Transverse colon (tissue), 4 donors: ENCODE results near the gene KREMEN1. TPM values are rescaled to one million over a fixed set of nuclear protein-coding genes. Genes with fewer than 3 reads are reported as not detected.

Experiments used
- DNase-seq: peaks from one replicate; pipeline ENCODE4 v3.0.0-alpha.2; 2019
- H3K27ac ChIP-seq, 4 donors: fragments of 200-600 bp; sonication (generic); 2 replicates each; pipeline ENCODE4 v1.5.1; 2016 to 2018; ENCODE audit warnings: inconsistent platforms in 4 of 4
- H3K27me3 ChIP-seq: fragments of 200-600 bp; sonication (generic); 2 replicates; pipeline ENCODE4 v1.5.1; 2017; ENCODE audit warnings: inconsistent platforms
- H3K36me3 ChIP-seq, 4 donors: fragments of 200-600 bp; sonication (generic); 2 replicates each; pipeline ENCODE4 v1.5.1; 2017 to 2019; ENCODE audit warnings: inconsistent platforms in 4 of 4
- H3K4me1 ChIP-seq, 4 donors: fragments of 200-600 bp; sonication (generic); 2 replicates each; pipeline ENCODE4 v1.5.1; 2017 to 2020; ENCODE audit warnings: inconsistent platforms in 4 of 4
- H3K4me3 ChIP-seq, 4 donors: fragments of 200-600 bp; sonication (generic); 1 replicate in 1 of 4; 2 replicates in 3 of 4; pipeline versions ENCODE4 v1.5.1 to v1.6.1; 2017 to 2019; ENCODE audit warnings: inconsistent platforms in 4 of 4
- H3K9me3 ChIP-seq, 2 donors: fragments of 200-600 bp; sonication (generic); 2 replicates each; pipeline ENCODE4 v1.5.1; 2017 to 2019; ENCODE audit warnings: inconsistent platforms in 2 of 2
- CTCF ChIP-seq, 5 experiments: fragments of 200-600 bp in 3 of 5; fragments of 450-650 bp in 2 of 5; sonication (generic) in 3 of 5; IDR thresholded peaks; 1 replicate in 2 of 5; 2 replicates in 3 of 5; pipeline ENCODE4 v1.5.1; 2016 to 2017; ENCODE audit warnings: antibody characterized with exemption in 5 of 5, inconsistent platforms in 3 of 5, mild to moderate bottlenecking in 2 of 5, moderate library complexity in 1 of 5
- EP300 ChIP-seq: sonication (generic); formaldehyde crosslinking; IDR thresholded peaks from one replicate; pipeline ENCODE4 v1.6.1; 2017; ENCODE audit warnings: antibody characterized with exemption, low read depth
- POLR2A ChIP-seq: fragments of 450-650 bp; IDR thresholded peaks from one replicate; pipeline ENCODE4 v1.6.1; 2016; ENCODE audit warnings: antibody characterized with exemption, mild to moderate bottlenecking, moderate library complexity
- POLR2AphosphoS5 ChIP-seq, 3 donors: sonication (generic); formaldehyde crosslinking; IDR thresholded peaks; one replicate each; pipeline ENCODE4 v1.6.1; 2016; ENCODE audit warnings: antibody characterized with exemption in 3 of 3
- WGBS, 2 donors: methylation state at CpG; one replicate each; pipeline ENCODE4 v1.1.5; 2018; ENCODE audit warnings: low coverage in 1 of 2; 5-methylcytosine and 5-hydroxymethylcytosine counted together
- in situ Hi-C, 4 donors: fragments of 200-750 bp; cut with MboI; loops; one replicate each; pipeline versions ENCODE4 v1.15.0 to v1.15.1; 2017; ENCODE audit warnings: low sequenced_read_pairs in 3 of 4, low pct_ligation_motif_present in 1 of 4, low pct_unique_long_range_greater_than_20kb in 1 of 4
- intact Hi-C: fragments of 100-400 bp; cut with DNase I; formaldehyde crosslinking; loops from one replicate; pipeline ENCODE4 v1.15.1; 2023; ENCODE audit warnings: low total_unique reads
- total RNA-seq, 4 donors: library from RNA; depleted of rRNA; stranded (reverse); fragments of >200 nt; gene quantifications; one replicate each; pipeline ENCODE4 v1.1.0, GENCODE V29; 2016

Gene KREMEN1
- total RNA-seq, 4 donors from 2014 or later, result 5.2 to 39.2 (median 20.1) TPM

GRCh38 chr22:29199702-29200400, 127.0 kb downstream of the KREMEN1 start:
- Histone ChIP-seq H3K9me3 (no peaks in the 10 kb centered on the region), H3K27me3 (peaks cover under 1% of the 10 kb centered on the region), H3K27ac (no peak overlapping the region), H3K4me3 (no peak overlapping the region), H3K4me1 (peaks cover 0 to 14% (median 5%) of the 10 kb centered on the region in 4 donors), H3K36me3 (no peaks in the 10 kb centered on the region)
- DNase-seq, result no peak
- no peak for TF ChIP-seq POLR2A
- no peak for TF ChIP-seq POLR2AphosphoS5 (IDR thresholded peaks at IDR 0.05)
- no peak for TF ChIP-seq CTCF (IDR thresholded peaks at IDR 0.05)
- TF ChIP-seq EP300, result no peak
- intact Hi-C loops (no loop called here), in situ Hi-C loops (no loop called here)
- WGBS, 2 donors, result 60 to 80% methylated on average over 2 to 8 of the region's 8 CpGs

GRCh38 chr22:29200901-29201300, 128.1 kb downstream of the KREMEN1 start:
- H3K4me3 ChIP-seq, result no peak overlapping the region
- no peaks in the 10 kb centered on the region for H3K9me3 ChIP-seq
- H3K27me3 ChIP-seq, result peaks cover 7% of the 10 kb centered on the region
- DNase-seq, result no peak
- peaks cover 0 to 14% (median 7%) of the 10 kb centered on the region in 4 donors for H3K4me1 ChIP-seq
- WGBS, 2 donors, result 95% methylated on average over 7 of the region's 7 CpGs; no CpG with 5 or more reads in 1 of the 2 donors
- H3K36me3 ChIP-seq, result no peaks in the 10 kb centered on the region
- in situ Hi-C loops (no loop called here), intact Hi-C loops (no loop called here)
- TF ChIP-seq POLR2A (no peak), EP300 (no peak), CTCF (IDR thresholded peaks at IDR 0.05) (no peak), POLR2AphosphoS5 (IDR thresholded peaks at IDR 0.05) (no peak)
- no peak overlapping the region for H3K27ac ChIP-seq

GRCh38 chr22:29201782-29202181, 128.9 kb downstream of the KREMEN1 start:
- Histone ChIP-seq H3K36me3 (no peaks in the 10 kb centered on the region), H3K4me1 (peaks cover 0 to 21% (median 12%) of the 10 kb centered on the region in 4 donors), H3K27ac (peak overlapping the region in 2 of 4 donors; percentile 48 to 56), H3K27me3 (peaks cover 16% of the 10 kb centered on the region), H3K9me3 (no peaks in the 10 kb centered on the region), H3K4me3 (no peak overlapping the region)
- DNase-seq, result no peak
- no peak for TF ChIP-seq POLR2AphosphoS5 (IDR thresholded peaks at IDR 0.05)
- TF ChIP-seq CTCF (IDR thresholded peaks at IDR 0.05), result no peak
- TF ChIP-seq EP300, result no peak
- no peak for TF ChIP-seq POLR2A
- in situ Hi-C loops, result no loop called here
- intact Hi-C loops, result no loop called here
- WGBS, 2 donors, result 77% methylated on average over 7 of the region's 7 CpGs; no CpG with 5 or more reads in 1 of the 2 donors

GRCh38 chr22:29202212-29203192, 129.7 kb downstream of the KREMEN1 start:
- no peak for TF ChIP-seq EP300
- peak in 1 of 5 experiments; percentile 11 for TF ChIP-seq CTCF (IDR thresholded peaks at IDR 0.05)
- Histone ChIP-seq H3K4me1 (peaks cover 0 to 21% (median 12%) of the 10 kb centered on the region in 4 donors), H3K4me3 (no peak overlapping the region), H3K9me3 (no peaks in the 10 kb centered on the region), H3K27me3 (peaks cover 23% of the 10 kb centered on the region), H3K27ac (peak overlapping the region; percentile 4 to 56 (median 48)), H3K36me3 (no peaks in the 10 kb centered on the region)
- DNase-seq, result peak; percentile 59
- WGBS, 2 donors, result 49 to 60% methylated on average over 2 to 22 of the region's 24 CpGs
- in situ Hi-C loops, result no loop called here
- intact Hi-C loops, result no loop called here
